Neural progenitor cell (in vitro differentiated cells): Measurements from ENCODE around the gene SLC2A10.

ENCODE experiments used
- EZH2 ChIP-seq: fragments of 200-600 bp; sonication (generic); IDR thresholded peaks from 2 replicates; pipeline ENCODE4 v1.6.1; 2017; ENCODE audit warnings: antibody characterized with exemption, mild to moderate bottlenecking, moderate library complexity
- EZH2phosphoT487 ChIP-seq: fragments of 200-600 bp; sonication (generic); IDR thresholded peaks from 2 replicates; pipeline ENCODE4 v1.6.1; 2017; ENCODE audit warnings: antibody characterized with exemption
- TF ChIP-seq, protein P1 (sequence below): fragments of 200-600 bp; sonication (generic); IDR thresholded peaks from 2 replicates; pipeline ENCODE4 v1.5.1; 2017; ENCODE audit warnings: antibody characterized with exemption, mild to moderate bottlenecking

DNA sequence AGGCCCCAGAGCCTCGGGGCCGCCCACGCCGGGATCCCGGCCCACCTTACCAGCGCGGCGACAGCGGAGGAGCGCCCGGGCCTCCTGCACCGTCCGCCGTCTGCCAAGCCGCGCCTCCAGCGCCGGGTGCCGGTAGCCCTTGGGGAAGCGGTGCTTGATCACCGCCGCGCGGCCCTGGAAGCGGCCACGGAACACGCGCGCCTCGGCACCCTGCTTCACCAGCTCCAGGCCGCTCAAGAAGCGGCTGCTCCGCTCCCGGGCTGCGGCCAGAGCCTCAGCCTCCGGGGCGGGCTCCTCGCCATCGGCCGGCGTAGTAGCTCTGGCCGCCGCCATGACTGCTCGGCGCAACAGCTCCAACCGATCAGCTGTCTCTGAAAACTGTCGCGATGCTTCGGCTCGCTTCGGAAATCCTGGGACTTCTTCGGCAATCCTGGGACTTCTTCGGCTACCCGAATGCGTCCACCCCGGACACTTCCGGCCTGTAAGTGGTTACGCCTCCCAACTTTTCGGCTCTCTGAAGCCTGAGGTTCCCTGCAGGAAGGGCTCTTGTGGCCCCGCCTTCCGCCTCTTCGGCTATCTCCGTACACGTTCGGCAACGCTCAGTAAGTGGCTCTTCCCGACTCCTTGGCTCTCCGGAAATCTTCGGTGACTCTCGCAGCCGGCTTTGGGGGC is 20.2 kb upstream of the SLC2A10 start, which contains the start of gene TP53RK:
- TF ChIP-seq, protein P1, sequence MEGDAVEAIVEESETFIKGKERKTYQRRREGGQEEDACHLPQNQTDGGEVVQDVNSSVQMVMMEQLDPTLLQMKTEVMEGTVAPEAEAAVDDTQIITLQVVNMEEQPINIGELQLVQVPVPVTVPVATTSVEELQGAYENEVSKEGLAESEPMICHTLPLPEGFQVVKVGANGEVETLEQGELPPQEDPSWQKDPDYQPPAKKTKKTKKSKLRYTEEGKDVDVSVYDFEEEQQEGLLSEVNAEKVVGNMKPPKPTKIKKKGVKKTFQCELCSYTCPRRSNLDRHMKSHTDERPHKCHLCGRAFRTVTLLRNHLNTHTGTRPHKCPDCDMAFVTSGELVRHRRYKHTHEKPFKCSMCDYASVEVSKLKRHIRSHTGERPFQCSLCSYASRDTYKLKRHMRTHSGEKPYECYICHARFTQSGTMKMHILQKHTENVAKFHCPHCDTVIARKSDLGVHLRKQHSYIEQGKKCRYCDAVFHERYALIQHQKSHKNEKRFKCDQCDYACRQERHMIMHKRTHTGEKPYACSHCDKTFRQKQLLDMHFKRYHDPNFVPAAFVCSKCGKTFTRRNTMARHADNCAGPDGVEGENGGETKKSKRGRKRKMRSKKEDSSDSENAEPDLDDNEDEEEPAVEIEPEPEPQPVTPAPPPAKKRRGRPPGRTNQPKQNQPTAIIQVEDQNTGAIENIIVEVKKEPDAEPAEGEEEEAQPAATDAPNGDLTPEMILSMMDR = peak; percentile 45
- TF ChIP-seq EZH2 = no peak
- TF ChIP-seq EZH2phosphoT487 = no peak
